Smooth muscle cell of the pulmonary artery (primary cell): ENCODE results near the gene SP110. TPM values are rescaled to one million over a fixed set of nuclear protein-coding genes. Genes with fewer than 3 reads are reported as not detected.

Experiments used
- total RNA-seq: library from RNA; depleted of rRNA; stranded (reverse); fragments of >200 nt; gene quantifications from 2 replicates; pipeline ENCODE4 v1.2.3, GENCODE V29; 2014

The SP110 gene
- 3.7 and 4.8 TPM in 2 replicates for total RNA-seq

DNA sequence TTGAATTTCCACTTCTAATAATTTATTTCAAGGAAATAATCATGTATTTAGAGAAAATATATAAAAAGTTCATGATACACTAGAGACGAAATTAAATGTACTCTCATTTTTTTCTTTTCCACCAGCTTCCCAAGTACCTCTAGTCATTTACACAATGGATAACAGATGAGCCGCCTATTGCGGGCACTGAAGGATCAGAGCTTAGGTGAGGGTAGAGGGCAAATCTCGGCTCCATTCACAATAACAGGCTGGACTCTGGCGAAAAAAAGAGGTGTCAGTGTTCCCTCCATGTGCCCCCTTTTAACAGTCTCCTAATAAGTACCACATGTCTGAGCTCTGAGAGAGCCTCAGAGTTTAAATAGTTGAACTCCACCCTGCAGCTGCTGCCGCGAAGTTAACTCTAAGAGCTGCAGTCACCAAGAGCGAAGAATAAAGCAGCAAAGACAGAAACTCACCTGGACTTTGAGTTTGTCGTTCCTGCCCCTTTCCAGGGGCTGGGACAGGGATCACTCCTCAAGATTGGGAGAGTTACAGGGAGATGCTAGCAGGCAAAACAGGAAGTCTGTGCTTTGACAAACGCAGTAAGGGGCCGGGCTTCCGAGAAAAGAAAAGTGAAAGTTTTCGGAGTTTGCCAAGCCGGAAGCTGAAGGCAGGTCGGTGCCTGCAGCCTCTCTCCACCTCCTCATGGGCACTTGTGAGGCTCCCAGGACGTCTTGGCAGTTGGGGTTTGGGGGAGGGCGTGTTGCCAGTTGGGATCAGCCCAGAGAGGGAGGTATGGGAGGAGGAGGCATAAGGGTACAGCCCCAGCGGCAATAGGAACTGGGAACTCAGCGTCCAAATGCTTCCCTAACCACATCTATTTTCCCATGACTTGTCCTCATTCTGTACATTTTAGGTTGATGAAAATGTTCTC, at the start of gene SP110:
Gene SP110 (minus strand): TSS at position 566 of the 913 bp plus-strand sequence. CDS start 3,057 bp downstream, outside the sequence.

DNA sequence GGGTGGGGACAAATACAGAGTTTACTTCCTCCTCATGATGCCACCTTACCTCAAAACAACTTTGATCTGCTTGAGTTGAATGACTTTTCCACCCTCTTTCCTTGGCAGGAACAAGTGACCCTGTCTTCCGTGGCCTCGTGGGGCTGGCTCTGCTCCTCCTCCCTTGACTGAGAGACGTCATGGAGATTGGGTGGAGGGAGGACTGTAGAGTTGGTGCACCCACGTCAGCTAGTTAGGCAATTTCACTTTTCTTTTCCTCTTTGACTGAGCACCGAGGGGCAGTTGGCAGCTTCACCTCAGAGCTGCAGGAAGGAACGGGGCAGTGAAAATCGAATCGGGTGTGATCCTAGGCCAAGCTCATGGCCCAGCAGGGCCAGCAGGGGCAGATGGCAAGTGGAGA, 5.7 kb upstream of the SP110 start, which contains the start of gene SP140:
Gene SP140 (plus strand): TSS at position 251 of the 400 bp plus-strand sequence. CDS start 109 bp downstream, at position 360.

Other genes with a start within 250 kb of the SP110 start
- gene SLC16A14, start 151.1 kb downstream of the SP110 start, total RNA-seq, result 1.1 and 1.8 TPM in 2 replicates
- 0.50 and 0.52 TPM in 2 replicates for gene SP140, start 5.8 kb upstream of the SP110 start, total RNA-seq
- 7.6 and 8.2 TPM in 2 replicates for gene SP140L, start 107.2 kb upstream of the SP110 start, total RNA-seq
- 94.7 and 111 TPM in 2 replicates for gene SP100, start 196.2 kb upstream of the SP110 start, total RNA-seq